ENCODE results near the gene LRRC63. TPM values are rescaled to one million over a fixed set of nuclear protein-coding genes. Genes with fewer than 3 reads are reported as not detected.

Gene LRRC63
- total RNA-seq, 6 donors from 2014 or later: 0.33 to 3.1 (median 0.66) TPM; not detected in 1

GRCh38 chr13:46286972-46287371, 75.2 kb downstream of the LRRC63 start:
- ATAC-seq (ENCODE audit: low FRiP score in 2 of 2) (no peak), DNase-seq (no peak)
- TF ChIP-seq POLR2A (IDR thresholded peaks at IDR 0.05) (no peak), POLR2AphosphoS5 (IDR thresholded peaks at IDR 0.05) (no peak), EP300 (IDR thresholded peaks at IDR 0.05) (no peak), CTCF (IDR thresholded peaks at IDR 0.05) (no peak)
- Histone ChIP-seq H3K36me3 (no peaks in the 10 kb centered on the region), H3K4me3 (no peak overlapping the region), H3K4me1 (peaks cover 0 to 9% (median 0%) of the 10 kb centered on the region in 4 donors), H3K27me3 (no peaks in the 10 kb centered on the region), H3K9me3 (no peaks in the 10 kb centered on the region), H3K27ac (no peak overlapping the region)
- WGBS, 2 donors: 81 to 92% methylated on average over 1 of the region's 1 CpG

GRCh38 chr13:46288570-46289259, 77.0 kb downstream of the LRRC63 start:
- ATAC-seq (ENCODE audit: low FRiP score in 2 of 2) (peak in 1 of 2 donors; percentile 51), DNase-seq (no peak)
- no peaks in the 10 kb centered on the region for H3K36me3 ChIP-seq
- WGBS, 2 donors: 87% methylated on average over 5 of the region's 5 CpGs
- no peak overlapping the region for H3K27ac ChIP-seq
- no peak for TF ChIP-seq POLR2A (IDR thresholded peaks at IDR 0.05)
- TF ChIP-seq CTCF (IDR thresholded peaks at IDR 0.05): peak in 5 of 6 experiments; percentile 36 to 52 (median 45)
- H3K4me1 ChIP-seq: peaks cover 0 to 9% (median 0%) of the 10 kb centered on the region in 4 donors
- H3K9me3 ChIP-seq: no peaks in the 10 kb centered on the region
- H3K4me3 ChIP-seq: no peak overlapping the region
- H3K27me3 ChIP-seq: no peaks in the 10 kb centered on the region

- Histone ChIP-seq H3K27ac (no peak overlapping the region), H3K4me3 (no peak overlapping the region), H3K27me3 (no peaks in the 10 kb centered on the region), H3K4me1 (peaks cover 0 to 9% (median 0%) of the 10 kb centered on the region in 4 donors), H3K9me3 (no peaks in the 10 kb centered on the region), H3K36me3 (no peaks in the 10 kb centered on the region)
- WGBS, 2 donors: 49 to 63% methylated on average over 4 of the region's 4 CpGs
- ATAC-seq (ENCODE audit: low FRiP score in 2 of 2) (no peak), DNase-seq (no peak)
- TF ChIP-seq CTCF (IDR thresholded peaks at IDR 0.05) (no peak), POLR2AphosphoS5 (IDR thresholded peaks at IDR 0.05) (no peak), EP300 (IDR thresholded peaks at IDR 0.05) (no peak), POLR2A (IDR thresholded peaks at IDR 0.05) (no peak)
These were observed 77.7 kb downstream of the LRRC63 start for GRCh38 chr13:46289260-46289955.

- Histone ChIP-seq H3K27me3 (no peaks in the 10 kb centered on the region), H3K36me3 (no peaks in the 10 kb centered on the region), H3K4me1 (peaks cover 0 to 16% (median 3%) of the 10 kb centered on the region in 4 donors), H3K9me3 (no peaks in the 10 kb centered on the region), H3K27ac (no peak overlapping the region), H3K4me3 (no peak overlapping the region)
- TF ChIP-seq POLR2AphosphoS5 (IDR thresholded peaks at IDR 0.05) (no peak), CTCF (IDR thresholded peaks at IDR 0.05) (no peak), POLR2A (IDR thresholded peaks at IDR 0.05) (no peak)
- DNase-seq (no peak), ATAC-seq (ENCODE audit: low FRiP score in 2 of 2) (no peak)
- WGBS, 2 donors: 78 to 89% methylated on average over 3 of the region's 3 CpGs
These were observed 78.7 kb downstream of the LRRC63 start for GRCh38 chr13:46290434-46290833.

All from upper lobe of left lung (tissue), 6 donors.